WI38 (cell line): ENCODE measurements around the gene NVL.

ENCODE experiments used
- H3K4me3 ChIP-seq: 2 replicates; pipeline ENCODE4 v1.5.1; 2011; ENCODE audit warnings: low read depth, mild to moderate bottlenecking, control low read depth, low read length
- CTCF ChIP-seq: IDR thresholded peaks from 2 replicates; pipeline ENCODE4 v1.5.1; 2012; ENCODE audit warnings: low read depth, mild to moderate bottlenecking, control low read depth, low read length

The NVL gene

GRCh38 chr1:224329842-224330753, at the start of gene NVL:
NVL (minus strand) TSS chr1:224330172; CDS start chr1:224330127, 45 bp downstream.
- no peak for TF ChIP-seq CTCF
- H3K4me3 ChIP-seq: peak within 1 kb of the TSS; percentile 99

DNA sequence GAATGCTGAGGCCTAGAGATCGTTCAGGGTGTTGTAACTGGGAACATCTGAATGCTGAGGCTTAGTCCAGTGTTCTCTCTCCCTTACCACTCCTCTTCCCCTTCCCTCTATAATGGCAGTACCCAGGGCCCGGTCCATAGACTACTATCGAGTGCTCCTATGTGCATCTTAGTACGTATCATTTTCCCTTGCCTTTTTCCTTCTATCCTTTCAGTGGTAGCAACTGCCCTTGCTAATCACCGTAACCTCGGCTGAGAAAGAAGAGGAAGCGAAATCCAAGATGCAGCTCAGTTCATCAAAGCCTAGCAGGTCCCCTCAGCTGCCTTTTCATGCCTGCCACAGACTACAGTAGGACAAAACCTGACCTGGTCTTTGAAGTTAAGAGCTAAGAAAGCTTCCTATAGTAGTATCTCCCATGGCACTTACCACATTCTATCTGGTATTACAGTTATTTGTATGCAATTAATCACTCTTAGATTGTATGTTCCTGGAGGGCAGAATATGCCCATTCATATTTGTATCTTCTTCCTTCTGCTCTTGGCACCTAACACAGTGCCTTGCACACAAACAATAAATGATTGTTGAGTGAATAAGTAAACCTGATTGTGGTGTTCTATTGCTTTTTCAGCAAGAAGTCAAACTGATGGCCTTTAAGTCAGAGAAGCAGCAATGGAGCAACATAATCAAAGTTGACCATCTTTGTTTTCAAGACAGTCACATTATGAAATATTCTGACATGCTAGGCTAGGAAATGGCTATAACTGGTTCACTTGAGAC, 49.1 kb upstream of the NVL start:
- H3K4me3 ChIP-seq: no peak overlapping the region
- TF ChIP-seq CTCF: no peak

DNA sequence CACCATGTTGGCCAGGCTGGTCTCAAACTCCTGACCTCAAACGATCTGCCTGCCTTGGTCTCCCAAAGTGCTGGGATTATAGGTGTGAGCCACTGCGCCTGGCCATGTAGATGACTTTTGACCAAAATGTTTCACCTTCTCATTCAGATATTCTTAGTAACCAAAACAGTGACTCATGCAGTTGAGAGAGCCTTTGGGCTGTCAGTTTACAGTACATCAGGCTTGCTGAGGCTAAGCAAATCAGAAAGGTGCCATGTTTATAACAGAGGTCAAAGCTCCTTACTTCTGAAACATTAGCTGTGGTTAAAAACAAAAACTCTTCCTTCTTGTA, 47.7 kb upstream of the NVL start:
- no peak for TF ChIP-seq CTCF
- H3K4me3 ChIP-seq: no peak overlapping the region

- no peak overlapping the region for H3K4me3 ChIP-seq
- no peak for TF ChIP-seq CTCF
Measured at GRCh38 chr1:224375059-224375458, 45.1 kb upstream of the NVL start.

DNA sequence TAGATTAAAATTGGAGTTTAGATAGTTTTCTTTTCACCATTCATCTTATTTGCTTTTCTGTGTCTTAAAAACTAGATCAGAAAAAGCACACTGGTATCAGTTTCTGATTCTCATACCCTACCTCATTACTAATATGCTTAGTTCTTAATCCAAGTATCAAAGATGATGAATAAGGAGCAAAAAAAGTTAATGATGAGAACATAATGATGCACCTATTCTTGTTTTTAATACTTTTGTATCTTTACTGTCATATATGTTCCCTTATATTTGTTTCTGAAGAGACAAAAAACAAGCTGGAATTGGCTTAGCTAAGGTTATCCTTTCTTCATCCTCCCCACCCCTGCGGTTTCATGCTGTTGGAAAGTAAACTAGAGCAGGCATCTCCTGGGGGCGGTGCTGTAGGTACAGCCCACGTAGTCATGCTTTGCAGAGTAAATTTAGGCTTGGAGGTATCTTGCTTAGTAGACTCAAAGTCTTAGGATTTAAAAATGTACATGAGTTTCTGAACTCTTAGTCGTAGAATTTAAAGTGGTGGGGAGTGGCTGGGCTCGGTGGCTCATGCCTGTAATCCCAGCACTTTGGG, 43.1 kb upstream of the NVL start:
- TF ChIP-seq CTCF: no peak

DNA sequence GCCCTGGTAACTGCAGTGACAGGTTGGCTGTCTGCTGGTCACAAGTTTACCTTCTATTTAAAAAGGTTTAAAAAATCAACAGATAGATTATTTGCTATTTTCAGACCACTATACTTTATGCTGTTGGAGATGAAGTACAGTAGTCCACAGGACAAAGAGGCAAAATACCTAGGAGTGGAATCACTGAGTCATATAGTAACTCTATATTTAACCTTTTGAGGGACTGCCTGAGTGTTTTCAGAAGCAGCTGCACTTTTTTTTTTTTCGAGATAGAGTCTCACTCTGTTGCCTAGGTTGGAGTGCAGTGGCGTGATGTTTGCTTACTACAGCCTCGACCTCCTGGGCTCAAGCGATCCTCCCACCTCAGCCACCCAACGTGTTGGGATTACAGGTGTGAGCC, 38.4 kb upstream of the NVL start:
- TF ChIP-seq CTCF: no peak
- H3K4me3 ChIP-seq: no peak overlapping the region

More for the DNA sequence above, 43.1 kb upstream of the NVL start:
- H3K4me3 ChIP-seq: no peak overlapping the region
